ENCODE results near the gene ADGRD2. TPM values are rescaled to one million over a fixed set of nuclear protein-coding genes. Genes with fewer than 3 reads are reported as not detected.

Gene ADGRD2
- total RNA-seq, 4 donors from 2014 or later = not detected

GRCh38 chr9:124426361-124426760, 23.9 kb upstream of the ADGRD2 start:
- H3K27me3 ChIP-seq = no peaks in the 10 kb centered on the region
- no peak overlapping the region for H3K27ac ChIP-seq
- H3K4me1 ChIP-seq = no peaks in the 10 kb centered on the region
- no peak for DNase-seq
- in situ Hi-C loops (cut with MboI; ENCODE audit: low pct_ligation_motif_present in 1 of 4, low pct_unique_long_range_greater_than_20kb in 1 of 4, low sequenced_read_pairs in 3 of 4) = loop anchor here in 1 of 4 donors (10.0 kb wide), 1 partner anchor 108 kb away; no protein-coding TSS in a partner anchor
- intact Hi-C loops (cut with DNase I; ENCODE audit: low total_unique reads) = no loop called here
- WGBS, 2 donors (ENCODE audit: low coverage in 1 of 2) = 87 to 91% methylated on average over 4 to 7 of the region's 7 CpGs
- H3K9me3 ChIP-seq = no peaks in the 10 kb centered on the region
- TF ChIP-seq EP300 (IDR thresholded peaks at IDR 0.05; ENCODE audit: low read depth) (no peak), POLR2A (IDR thresholded peaks at IDR 0.05) (no peak), CTCF (IDR thresholded peaks at IDR 0.05) (no peak), POLR2AphosphoS5 (IDR thresholded peaks at IDR 0.05) (no peak)
- no peaks in the 10 kb centered on the region for H3K36me3 ChIP-seq
- H3K4me3 ChIP-seq = no peak overlapping the region

DNA sequence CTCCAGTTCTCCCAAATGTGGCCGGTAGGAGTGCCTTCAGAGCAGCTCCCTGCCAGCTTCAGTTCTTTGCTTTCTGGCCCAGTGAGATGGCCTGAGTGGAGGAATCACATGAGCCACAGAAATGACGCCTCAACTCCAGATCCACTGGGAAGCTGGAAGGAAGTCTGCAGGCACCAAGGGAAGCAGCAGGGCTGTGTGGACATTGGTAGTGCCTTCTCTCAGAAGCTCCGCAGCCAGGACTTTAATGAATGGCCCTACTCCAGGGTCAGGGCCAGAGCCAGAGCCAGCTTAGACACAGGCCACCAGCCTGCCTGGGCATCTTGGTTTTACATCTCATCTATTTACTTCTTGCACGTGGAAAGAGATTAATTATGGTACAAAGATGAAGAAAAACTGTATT, 23.0 kb upstream of the ADGRD2 start:
- in situ Hi-C loops (cut with MboI; ENCODE audit: low pct_ligation_motif_present in 1 of 4, low pct_unique_long_range_greater_than_20kb in 1 of 4, low sequenced_read_pairs in 3 of 4) (loop anchor here in 1 of 4 donors (10.0 kb wide), 1 partner anchor 108 kb away; no protein-coding TSS in a partner anchor), intact Hi-C loops (cut with DNase I; ENCODE audit: low total_unique reads) (no loop called here)
- H3K36me3 ChIP-seq = no peaks in the 10 kb centered on the region
- no peak overlapping the region for H3K4me3 ChIP-seq
- H3K27ac ChIP-seq = no peak overlapping the region
- DNase-seq = no peak
- 59 to 71% methylated on average over 2 to 4 of the region's 4 CpGs for WGBS, 2 donors (ENCODE audit: low coverage in 1 of 2)
- H3K9me3 ChIP-seq = no peaks in the 10 kb centered on the region
- TF ChIP-seq POLR2A (IDR thresholded peaks at IDR 0.05) = no peak
- no peak for TF ChIP-seq CTCF (IDR thresholded peaks at IDR 0.05)
- TF ChIP-seq POLR2AphosphoS5 (IDR thresholded peaks at IDR 0.05) = no peak
- no peak for TF ChIP-seq EP300 (IDR thresholded peaks at IDR 0.05; ENCODE audit: low read depth)
- no peaks in the 10 kb centered on the region for H3K4me1 ChIP-seq
- no peaks in the 10 kb centered on the region for H3K27me3 ChIP-seq

DNA sequence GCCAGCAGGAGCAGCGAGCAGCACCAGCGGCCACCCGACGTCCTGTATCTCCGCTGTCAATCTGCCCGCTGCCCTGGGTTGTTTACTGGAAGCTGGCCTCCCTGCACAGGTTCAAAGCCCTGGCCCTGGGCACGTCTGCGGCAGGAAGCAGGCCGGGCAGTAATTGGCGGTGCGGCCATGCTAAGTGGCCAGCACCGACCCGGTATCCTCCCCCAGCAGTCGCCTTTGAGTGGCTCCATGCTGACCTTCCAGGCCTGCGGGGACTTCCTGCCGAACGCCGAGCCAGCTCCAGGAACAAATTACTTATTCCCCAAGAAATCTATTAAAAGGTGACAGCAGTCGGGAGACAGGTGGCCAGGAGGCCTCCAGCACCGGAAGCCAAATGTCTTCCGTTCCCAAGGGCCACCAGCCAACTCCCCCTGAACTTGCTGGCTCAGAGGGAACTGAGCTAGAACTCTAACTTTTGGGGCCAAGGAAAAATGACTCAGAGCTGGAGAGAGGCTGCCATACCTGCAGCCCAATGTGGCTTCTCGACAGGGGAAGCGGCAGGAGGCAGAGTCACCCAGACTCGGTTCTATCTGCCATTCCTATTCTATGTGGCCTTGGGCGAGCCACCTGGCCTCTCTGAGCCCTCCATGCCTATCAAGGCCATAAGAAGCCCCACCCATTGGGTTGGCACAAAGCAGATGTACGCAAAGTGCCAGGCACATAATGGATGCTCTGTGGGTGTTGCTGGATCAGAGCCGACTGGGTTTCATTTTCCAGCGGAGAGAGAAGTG, 21.3 kb upstream of the ADGRD2 start:
- Histone ChIP-seq H3K36me3 (no peaks in the 10 kb centered on the region), H3K4me1 (no peaks in the 10 kb centered on the region), H3K9me3 (no peaks in the 10 kb centered on the region), H3K27me3 (no peaks in the 10 kb centered on the region), H3K27ac (no peak overlapping the region), H3K4me3 (no peak overlapping the region)
- intact Hi-C loops (cut with DNase I; ENCODE audit: low total_unique reads) = no loop called here
- in situ Hi-C loops (cut with MboI; ENCODE audit: low pct_ligation_motif_present in 1 of 4, low pct_unique_long_range_greater_than_20kb in 1 of 4, low sequenced_read_pairs in 3 of 4) = loop anchor here in 1 of 4 donors (10.0 kb wide), 1 partner anchor 106 kb away; no protein-coding TSS in a partner anchor
- WGBS, 2 donors (ENCODE audit: low coverage in 1 of 2) = 71% methylated on average over 23 of the region's 28 CpGs; no CpG with 5 or more reads in 1 of the 2 donors
- TF ChIP-seq EP300 (IDR thresholded peaks at IDR 0.05; ENCODE audit: low read depth) = no peak
- no peak for TF ChIP-seq CTCF (IDR thresholded peaks at IDR 0.05)
- no peak for TF ChIP-seq POLR2AphosphoS5 (IDR thresholded peaks at IDR 0.05)
- TF ChIP-seq POLR2A (IDR thresholded peaks at IDR 0.05) = no peak
- no peak for DNase-seq

GRCh38 chr9:124429530-124429867, 20.8 kb upstream of the ADGRD2 start:
- Histone ChIP-seq H3K4me3 (no peak overlapping the region), H3K4me1 (no peaks in the 10 kb centered on the region), H3K27ac (no peak overlapping the region), H3K27me3 (no peaks in the 10 kb centered on the region), H3K9me3 (no peaks in the 10 kb centered on the region), H3K36me3 (no peaks in the 10 kb centered on the region)
- no peak for DNase-seq
- 62 to 100% methylated on average over 1 to 4 of the region's 4 CpGs for WGBS, 2 donors (ENCODE audit: low coverage in 1 of 2)
- in situ Hi-C loops (cut with MboI; ENCODE audit: low pct_ligation_motif_present in 1 of 4, low pct_unique_long_range_greater_than_20kb in 1 of 4, low sequenced_read_pairs in 3 of 4) (loop anchor here in 1 of 4 donors (10.0 kb wide), 1 partner anchor 105 kb away; no protein-coding TSS in a partner anchor), intact Hi-C loops (cut with DNase I; ENCODE audit: low total_unique reads) (no loop called here)
- TF ChIP-seq POLR2A (IDR thresholded peaks at IDR 0.05) (no peak), POLR2AphosphoS5 (IDR thresholded peaks at IDR 0.05) (no peak), EP300 (IDR thresholded peaks at IDR 0.05; ENCODE audit: low read depth) (no peak)

Data from transverse colon (tissue), 4 donors.